GM18499 (cell line): ENCODE data around the gene FHOD3.
"Not testable (repeated sequence)": the region's sequence is repeated elsewhere in the genome, so short reads cannot be mapped to it uniquely, and the experiment has no call there.

Experiments used
- ATAC-seq: cut with Tn5 transposase; IDR thresholded peaks from one replicate; pipeline ENCODE4 v1.9.1; 2021; ENCODE audit warnings: moderate number of reproducible peaks; ENCODE audit not compliant: insufficient read depth, unreplicated experiment

Gene FHOD3

DNA sequence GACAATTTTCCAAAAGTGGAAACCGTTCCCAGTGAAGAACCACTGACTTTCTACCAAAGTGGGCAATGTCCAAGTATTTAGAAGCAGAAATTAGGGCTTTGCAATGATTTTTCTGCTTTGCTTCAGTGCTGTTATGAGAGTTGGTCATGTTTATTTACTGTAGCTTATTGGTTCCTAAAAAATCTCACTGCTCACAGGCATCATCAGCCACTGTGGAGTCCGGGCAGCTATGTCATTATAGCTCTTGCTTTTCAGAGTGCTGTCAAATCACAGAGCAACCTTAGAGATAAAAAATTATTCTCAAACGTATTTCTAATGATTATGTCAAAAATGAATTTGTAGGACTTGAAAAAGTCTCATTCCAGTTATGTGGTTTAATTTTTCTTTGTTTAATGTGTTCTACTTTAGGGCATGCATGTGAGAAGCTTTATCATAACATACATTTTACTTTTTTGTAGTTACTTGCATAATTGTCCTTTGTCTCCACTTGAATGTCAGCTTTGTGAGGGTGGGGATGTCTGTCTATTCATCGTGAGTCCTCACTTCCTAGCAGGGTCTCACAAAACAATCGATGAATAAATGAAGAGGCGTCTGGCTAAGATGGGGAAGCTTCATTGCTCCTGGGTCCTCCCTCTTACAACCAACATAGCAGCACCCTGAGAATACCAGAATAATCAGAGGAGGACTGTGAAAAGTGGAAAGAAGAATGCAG is 413.7 kb downstream of the FHOD3 start:
- ATAC-seq: no peak

- ATAC-seq: no peak
Observed at GRCh38 chr18:36711813-36712444, 414.4 kb downstream of the FHOD3 start.

- no peak for ATAC-seq
Observed at GRCh38 chr18:36714476-36714875, 417.0 kb downstream of the FHOD3 start.

DNA sequence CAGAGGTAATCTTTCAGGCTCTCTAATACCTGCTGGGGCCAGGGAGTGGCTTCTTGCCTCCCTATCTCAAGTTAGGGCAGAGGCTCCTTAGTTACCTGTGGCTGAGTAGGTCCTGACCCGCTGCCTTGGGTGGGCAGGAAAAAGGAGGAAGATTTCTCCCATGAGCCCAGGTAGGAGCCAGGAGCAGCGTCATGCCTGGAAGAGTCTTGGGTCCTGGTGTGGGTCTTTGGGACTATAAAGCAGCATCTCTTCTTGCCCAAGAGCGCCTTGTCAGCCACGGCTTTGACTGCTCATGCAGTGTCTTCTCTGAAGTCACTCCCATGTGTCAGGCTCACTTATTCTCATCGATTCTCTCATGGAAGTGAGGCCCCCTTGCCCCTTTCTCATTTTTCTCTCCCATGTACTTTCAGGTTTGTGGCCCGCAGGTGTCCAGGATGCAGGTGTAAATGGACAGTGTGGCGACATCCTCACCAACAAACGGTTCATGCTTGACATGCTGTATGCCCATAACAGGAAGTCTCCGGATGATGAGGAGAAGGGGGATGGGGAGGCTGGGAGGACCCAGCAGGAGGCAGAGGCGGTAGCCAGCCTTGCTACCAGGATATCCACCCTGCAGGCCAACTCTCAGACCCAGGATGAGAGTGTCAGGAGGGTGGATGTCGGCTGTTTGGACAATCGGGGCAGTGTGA is 420.1 kb downstream of the FHOD3 start:
- no peak for ATAC-seq

- no peak for ATAC-seq
Observed at GRCh38 chr18:36718705-36719328, 421.3 kb downstream of the FHOD3 start.

DNA sequence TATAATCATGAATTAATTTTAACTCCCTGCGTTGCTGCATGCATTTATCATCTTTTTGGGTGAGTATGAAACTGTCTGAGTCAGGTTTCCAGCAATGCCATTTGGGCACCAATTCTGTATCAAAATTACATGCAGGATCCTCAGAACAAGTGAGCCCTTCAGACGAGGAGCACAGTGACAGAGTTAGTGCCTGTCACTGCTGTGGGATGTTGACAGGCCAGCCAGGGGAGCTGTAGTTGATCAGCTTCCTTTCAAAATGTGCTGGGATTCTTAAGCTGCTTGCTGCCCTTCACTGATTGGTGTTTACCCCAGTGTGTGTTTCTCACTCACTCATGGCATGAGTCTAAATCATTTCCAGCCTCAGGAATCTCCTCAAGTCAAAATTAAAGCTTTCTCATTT is 422.1 kb downstream of the FHOD3 start:
- no peak for ATAC-seq

- not testable (repeated sequence) for ATAC-seq
Observed at GRCh38 chr18:36721351-36721750, 423.8 kb downstream of the FHOD3 start.

- no peak for ATAC-seq
Observed at GRCh38 chr18:36724169-36724568, 426.7 kb downstream of the FHOD3 start.

GRCh38 chr18:36724591-36725001 is 427.1 kb downstream of the FHOD3 start:
- ATAC-seq: no peak

GRCh38 chr18:36728345-36728744 is 430.8 kb downstream of the FHOD3 start:
- ATAC-seq: no peak

- no peak for ATAC-seq
Observed at GRCh38 chr18:36729197-36729596, 431.7 kb downstream of the FHOD3 start.

- ATAC-seq: no peak
Observed at GRCh38 chr18:36732264-36732663, 434.8 kb downstream of the FHOD3 start.

DNA sequence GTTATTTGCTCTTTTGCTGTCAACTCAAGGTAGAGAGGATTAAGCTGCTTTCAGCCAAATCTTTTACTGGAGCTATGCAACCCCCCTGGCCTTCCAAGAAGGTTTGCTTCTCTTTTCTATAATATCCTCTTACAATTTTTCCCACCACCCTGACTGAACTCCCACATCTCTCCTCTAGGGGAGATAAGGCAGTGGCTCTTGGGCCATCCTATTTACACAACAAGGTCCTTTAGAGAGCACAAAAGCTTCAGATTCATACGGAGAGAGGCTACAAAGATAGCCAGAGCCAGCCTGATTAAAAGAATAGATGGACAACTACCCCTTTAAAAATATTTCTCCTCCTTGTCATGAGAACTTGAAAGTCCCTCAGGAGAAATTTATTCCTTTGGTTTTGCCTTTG is 435.6 kb downstream of the FHOD3 start:
- ATAC-seq: no peak

- no peak for ATAC-seq
Observed at GRCh38 chr18:36734596-36734995, 437.1 kb downstream of the FHOD3 start.

GRCh38 chr18:36735130-36735529 is 437.6 kb downstream of the FHOD3 start:
- ATAC-seq: no peak

- no peak for ATAC-seq
Observed at GRCh38 chr18:36736094-36736493, 438.6 kb downstream of the FHOD3 start.

DNA sequence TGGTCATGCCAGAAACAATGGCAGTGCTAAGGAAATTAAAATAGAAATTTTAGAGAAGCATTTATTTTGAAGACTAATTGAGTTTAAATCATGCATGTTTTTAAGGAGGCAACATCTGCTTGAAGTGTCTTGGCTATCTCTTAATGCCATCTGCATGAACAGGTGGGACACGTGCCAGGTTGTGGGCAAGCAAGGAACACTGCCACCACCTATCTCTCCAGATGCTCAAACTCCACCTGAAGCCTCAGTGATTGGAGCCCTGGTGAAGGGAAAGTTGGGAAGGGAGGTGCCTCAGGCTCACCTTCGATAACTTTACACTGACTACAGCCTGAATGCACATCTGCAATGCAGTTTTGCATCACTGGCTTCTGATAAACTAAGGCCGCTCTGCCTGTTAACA is 439.8 kb downstream of the FHOD3 start:
- no peak for ATAC-seq

DNA sequence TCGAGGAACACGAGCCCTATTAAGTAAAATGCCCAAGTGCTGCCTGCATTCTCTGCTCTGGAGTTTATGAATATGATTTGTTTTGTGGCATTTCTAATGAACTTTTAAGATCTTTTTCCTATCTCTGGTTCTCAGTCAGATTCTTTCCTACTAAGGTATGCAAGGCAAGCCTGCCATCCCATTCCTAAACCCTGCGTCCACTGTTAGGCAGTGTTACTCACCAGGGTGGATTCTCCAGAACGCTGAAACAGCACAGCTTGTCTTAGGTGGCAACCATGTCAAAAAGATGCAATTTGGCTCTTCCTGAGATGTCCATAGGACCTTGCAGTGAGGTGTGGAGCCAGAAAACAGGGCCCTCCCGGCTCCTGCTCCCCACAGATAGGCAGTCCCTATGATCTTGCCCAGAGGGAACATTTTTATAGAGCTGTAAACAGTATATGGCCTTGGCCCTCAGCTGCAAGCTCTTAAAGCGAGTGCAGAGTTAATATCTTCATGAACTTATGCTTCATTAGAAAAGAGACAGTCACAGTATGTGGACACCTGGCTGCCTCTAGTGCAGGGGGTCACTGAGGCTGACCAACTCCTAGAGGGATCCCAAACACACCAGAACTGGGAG is 446.9 kb downstream of the FHOD3 start:
- no peak for ATAC-seq

DNA sequence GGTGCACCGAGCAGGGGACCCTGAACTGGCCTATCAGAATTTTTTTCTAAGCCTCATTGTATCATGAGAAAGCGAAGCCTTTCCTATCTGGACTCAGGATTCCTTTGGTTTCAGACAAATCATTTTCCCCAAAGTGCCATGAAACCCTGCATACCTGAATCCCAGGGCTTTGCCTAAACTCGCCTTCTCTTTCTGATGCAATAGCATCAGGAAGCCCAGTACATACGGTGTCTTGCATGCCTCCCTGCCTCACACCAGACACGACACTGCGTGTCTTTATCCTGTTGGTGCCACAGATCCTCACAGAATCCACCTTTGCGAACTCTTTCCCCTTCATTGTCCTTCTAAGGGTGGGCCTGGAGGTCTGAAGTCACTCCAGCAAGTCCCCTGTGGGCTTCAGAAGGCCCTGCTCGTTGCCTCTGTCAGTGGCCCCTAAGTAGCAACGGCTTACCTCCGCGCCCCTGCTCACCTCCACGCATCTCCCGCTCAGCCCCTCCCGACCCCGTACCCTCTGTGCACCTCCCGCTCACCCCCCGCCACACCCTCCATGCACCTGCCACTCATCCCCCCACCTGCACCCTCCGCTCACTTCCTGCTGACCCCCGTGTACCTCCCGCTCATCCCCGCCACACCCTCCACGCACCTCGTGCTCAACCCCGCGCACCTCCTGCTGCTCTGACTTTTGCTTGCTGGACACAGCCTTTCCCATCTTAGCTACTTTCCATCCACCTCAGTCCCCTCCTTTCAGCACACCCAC is 447.9 kb downstream of the FHOD3 start:
- ATAC-seq: no peak
